Skin epidermis (tissue), 12 donors: ENCODE measurements around the gene PATZ1.

Experiments
- H3K27ac ChIP-seq, 21 experiments: fragments of 200-600 bp; sonication (generic) in 11 of 21; one replicate each; pipeline ENCODE4 v1.5.0; 2020; ENCODE audit warnings: mild to moderate bottlenecking in 3 of 21, inconsistent platforms in 2 of 21, moderate library complexity in 2 of 21
- H3K4me3 ChIP-seq, 7 experiments: fragments of 200-600 bp; sonication (generic) in 2 of 7; one replicate each; pipeline ENCODE4 v1.5.0; 2020; ENCODE audit warnings: inconsistent platforms in 2 of 7, mild to moderate bottlenecking in 2 of 7, moderate library complexity in 1 of 7

The PATZ1 gene

DNA sequence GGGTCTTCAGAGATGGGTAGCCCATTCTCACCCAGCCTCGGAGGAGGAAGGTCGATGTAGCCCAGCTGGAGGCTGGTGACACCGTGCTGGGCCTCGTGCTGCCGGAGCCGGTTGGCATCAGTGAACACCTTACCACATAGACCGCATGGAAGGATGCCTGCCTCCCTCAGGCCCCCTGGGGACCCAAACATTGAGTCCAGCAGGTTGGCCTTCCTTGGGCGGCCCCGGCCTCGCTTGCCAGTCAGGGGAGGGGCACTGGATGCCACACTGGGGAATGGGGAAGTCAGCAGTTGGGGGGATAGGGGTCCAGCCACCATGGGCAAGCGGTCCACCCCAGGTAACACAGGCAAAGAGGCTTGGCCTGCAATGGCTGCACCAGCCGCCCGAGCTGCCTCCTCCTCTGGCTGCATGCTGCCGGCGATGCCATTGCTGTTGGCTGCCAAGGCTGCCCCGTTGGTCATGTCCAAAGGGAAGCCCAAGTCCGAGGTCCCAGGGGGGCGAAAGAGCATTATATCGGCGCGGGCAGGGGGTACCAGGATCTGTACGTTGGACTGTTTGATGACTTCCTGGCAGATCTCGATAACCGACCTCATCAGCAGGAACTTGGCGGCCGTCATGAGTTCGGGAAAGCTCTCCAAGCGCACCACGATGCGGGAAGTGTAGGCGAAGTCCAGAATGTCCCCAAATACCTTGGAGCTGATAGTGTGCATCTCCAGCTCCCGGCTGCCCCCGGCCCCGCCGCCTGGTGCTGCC lies 1.4 kb downstream of the PATZ1 start:
- H3K4me3 ChIP-seq: peak overlapping the region; percentile 38 to 81 (median 51)
- H3K27ac ChIP-seq: peak overlapping the region in 14 of 21 experiments; percentile 8 to 95 (median 72)

- Histone ChIP-seq H3K4me3 (peak overlapping the region in 4 of 7 experiments; percentile 5 to 68 (median 58)), H3K27ac (peak overlapping the region in 12 of 21 experiments; percentile 9 to 95 (median 57))
These were observed 1.9 kb downstream of the PATZ1 start for GRCh38 chr22:31344256-31344577.

- H3K27ac ChIP-seq: peak overlapping the region in 13 of 21 experiments; percentile 9 to 95 (median 52)
- peak overlapping the region in 4 of 7 experiments; percentile 5 to 68 (median 14) for H3K4me3 ChIP-seq
These were observed 2.6 kb downstream of the PATZ1 start for GRCh38 chr22:31343235-31344191.

GRCh38 chr22:31342389-31343140 lies 3.6 kb downstream of the PATZ1 start:
- Histone ChIP-seq H3K4me3 (peak overlapping the region in 1 of 7 experiments; percentile 68), H3K27ac (peak overlapping the region in 9 of 21 experiments; percentile 9 to 95 (median 50))

DNA sequence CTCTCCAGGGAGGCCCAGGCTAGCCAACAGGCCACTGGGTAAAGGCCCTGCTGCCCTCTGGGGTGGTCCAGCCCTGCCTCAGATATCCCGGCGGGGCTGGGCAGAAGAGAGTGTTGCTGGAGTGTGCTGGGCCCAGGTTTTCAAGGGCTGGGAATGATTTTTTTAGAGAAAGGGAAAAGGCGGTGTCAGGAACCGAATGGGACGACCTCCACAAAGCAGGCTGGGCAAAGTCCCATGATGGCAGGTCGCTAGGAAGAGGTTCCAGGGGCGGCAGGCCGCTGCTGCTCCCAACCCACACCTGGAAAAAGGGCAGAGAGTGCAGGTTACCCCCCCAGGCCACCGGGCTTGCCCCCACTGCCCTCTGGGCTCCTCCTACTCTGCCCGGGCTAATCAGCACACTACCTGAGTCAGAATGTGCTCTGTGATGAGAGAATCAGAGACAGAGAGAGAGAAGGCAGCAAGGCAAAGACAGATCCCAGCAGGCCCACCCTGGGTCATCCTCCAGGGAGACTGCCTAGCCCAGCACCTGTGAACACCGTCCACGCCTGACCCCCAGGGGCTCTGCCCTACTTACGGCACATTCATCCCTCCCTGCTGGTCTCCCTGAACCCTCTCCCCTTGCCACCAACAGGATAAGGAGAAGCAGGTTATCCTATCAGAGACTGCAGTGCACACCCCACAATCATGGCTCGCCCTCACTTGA lies 4.6 kb downstream of the PATZ1 start:
- Histone ChIP-seq H3K27ac (peak overlapping the region in 2 of 21 experiments; percentile 38 to 71), H3K4me3 (no peak overlapping the region)

DNA sequence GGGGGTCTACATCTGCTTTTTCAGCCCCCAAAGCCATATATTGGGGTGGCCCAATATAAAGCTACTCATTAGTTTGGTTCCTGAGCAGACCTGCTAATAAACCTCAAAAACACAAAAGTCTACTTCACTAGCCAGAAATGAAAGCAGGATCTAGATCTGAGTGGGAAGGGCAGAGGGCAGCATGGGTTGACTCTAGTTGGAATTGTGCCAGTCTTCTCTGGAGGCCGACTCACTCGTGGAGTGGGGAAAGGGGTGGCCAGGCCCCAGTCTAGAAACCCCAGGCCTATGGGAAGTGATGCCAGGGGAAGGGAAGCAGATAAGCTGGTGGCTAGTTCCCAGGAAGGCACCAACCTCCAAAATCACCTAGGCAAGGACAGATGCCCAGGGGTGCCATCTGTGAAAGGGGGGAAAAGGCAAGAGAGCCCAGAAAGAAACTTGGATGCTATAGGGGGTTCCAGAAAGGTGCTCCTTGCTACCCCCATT lies 5.3 kb downstream of the PATZ1 start:
- H3K27ac ChIP-seq: peak overlapping the region in 2 of 21 experiments; percentile 38 to 61
- no peak overlapping the region for H3K4me3 ChIP-seq

GRCh38 chr22:31340360-31340759 lies 5.8 kb downstream of the PATZ1 start:
- H3K27ac ChIP-seq: peak overlapping the region in 1 of 21 experiments; percentile 22
- H3K4me3 ChIP-seq: no peak overlapping the region

GRCh38 chr22:31339148-31339832 lies 6.9 kb downstream of the PATZ1 start:
- peak overlapping the region in 1 of 21 experiments; percentile 22 for H3K27ac ChIP-seq
- H3K4me3 ChIP-seq: no peak overlapping the region

- Histone ChIP-seq H3K27ac (no peak overlapping the region), H3K4me3 (no peak overlapping the region)
These were observed 9.0 kb downstream of the PATZ1 start for GRCh38 chr22:31337178-31337577.

- H3K4me3 ChIP-seq: no peak overlapping the region
- no peak overlapping the region for H3K27ac ChIP-seq
These were observed 11.8 kb downstream of the PATZ1 start for GRCh38 chr22:31334329-31334728.

GRCh38 chr22:31333641-31334040 lies 12.5 kb downstream of the PATZ1 start:
- Histone ChIP-seq H3K27ac (peak overlapping the region in 1 of 21 experiments; percentile 16), H3K4me3 (no peak overlapping the region)

- Histone ChIP-seq H3K4me3 (no peak overlapping the region), H3K27ac (no peak overlapping the region)
These were observed 13.3 kb downstream of the PATZ1 start for GRCh38 chr22:31332886-31333285.

- Histone ChIP-seq H3K4me3 (no peak overlapping the region), H3K27ac (no peak overlapping the region)
These were observed 14.1 kb downstream of the PATZ1 start for GRCh38 chr22:31332010-31332409.

- no peak overlapping the region for H3K27ac ChIP-seq
- H3K4me3 ChIP-seq: no peak overlapping the region
These were observed 16.5 kb downstream of the PATZ1 start for GRCh38 chr22:31329453-31330215.

- Histone ChIP-seq H3K27ac (no peak overlapping the region), H3K4me3 (no peak overlapping the region)
These were observed 17.1 kb downstream of the PATZ1 start for GRCh38 chr22:31329029-31329428.

GRCh38 chr22:31328544-31328960 lies 17.6 kb downstream of the PATZ1 start:
- peak overlapping the region in 1 of 21 experiments; percentile 2 for H3K27ac ChIP-seq
- H3K4me3 ChIP-seq: no peak overlapping the region

GRCh38 chr22:31327806-31328543 lies 18.2 kb downstream of the PATZ1 start:
- Histone ChIP-seq H3K27ac (peak overlapping the region in 1 of 21 experiments; percentile 2), H3K4me3 (no peak overlapping the region)
